Measurements from ENCODE around the gene TMEM231. TPM values are rescaled to one million over a fixed set of nuclear protein-coding genes. Genes with fewer than 3 reads are reported as not detected.

The TMEM231 gene
- total RNA-seq, 1 donor from 2014 or later, result 18.2 TPM

DNA sequence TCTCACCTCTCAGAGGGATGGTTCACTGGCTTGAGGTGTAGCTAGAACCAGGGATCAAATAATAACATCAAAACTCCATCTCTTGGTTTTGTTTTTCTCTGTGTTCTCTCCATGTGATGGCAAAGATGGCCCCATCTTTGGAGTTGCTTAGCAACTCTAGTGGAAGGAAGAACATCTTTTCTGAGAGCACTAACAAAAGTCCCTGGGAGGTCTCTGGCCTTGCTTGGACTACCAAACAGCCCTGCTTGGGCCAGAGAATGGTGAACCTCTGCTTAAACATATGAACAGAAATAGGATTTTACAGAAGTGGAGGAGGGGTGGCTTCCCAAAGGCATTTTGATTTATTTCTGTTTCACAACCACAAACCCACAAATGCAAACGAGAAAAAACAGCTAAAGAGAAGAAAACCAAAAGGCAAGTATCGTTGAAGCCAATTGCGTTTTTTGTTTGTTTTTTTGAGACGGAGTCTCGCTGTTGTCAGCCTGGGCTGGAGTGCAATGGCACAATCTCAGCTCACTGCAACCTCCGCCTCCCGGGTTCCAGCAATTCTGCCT is 23.3 kb upstream of the TMEM231 start:
- Mint-ChIP-seq H3K4me1 (ENCODE audit: unreplicated experiment) (no peaks in the 10 kb centered on the region), H3K36me3 (peaks cover 18% of the 10 kb centered on the region), H3K27me3 (no peaks in the 10 kb centered on the region), H3K27ac (no peak overlapping the region), H3K4me3 (no peak overlapping the region), H3K9me3 (no peaks in the 10 kb centered on the region)
- TF ChIP-seq CTCF (conservative IDR thresholded peaks at IDR 0.05), result no peak
- DNase-seq (ENCODE audit: extremely low spot score, unreplicated experiment), result no peak

- TF ChIP-seq CTCF (conservative IDR thresholded peaks at IDR 0.05), result no peak
- DNase-seq (ENCODE audit: extremely low spot score, unreplicated experiment), result no peak
- no peaks in the 10 kb centered on the region for H3K4me1 Mint-ChIP-seq (ENCODE audit: unreplicated experiment)
- no peaks in the 10 kb centered on the region for H3K27me3 Mint-ChIP-seq
- H3K36me3 Mint-ChIP-seq, result peaks cover 22% of the 10 kb centered on the region
- H3K9me3 Mint-ChIP-seq, result no peaks in the 10 kb centered on the region
- no peak overlapping the region for H3K4me3 Mint-ChIP-seq
- no peak overlapping the region for H3K27ac Mint-ChIP-seq
These were observed 22.7 kb upstream of the TMEM231 start for GRCh38 chr16:75578725-75579124.

DNA sequence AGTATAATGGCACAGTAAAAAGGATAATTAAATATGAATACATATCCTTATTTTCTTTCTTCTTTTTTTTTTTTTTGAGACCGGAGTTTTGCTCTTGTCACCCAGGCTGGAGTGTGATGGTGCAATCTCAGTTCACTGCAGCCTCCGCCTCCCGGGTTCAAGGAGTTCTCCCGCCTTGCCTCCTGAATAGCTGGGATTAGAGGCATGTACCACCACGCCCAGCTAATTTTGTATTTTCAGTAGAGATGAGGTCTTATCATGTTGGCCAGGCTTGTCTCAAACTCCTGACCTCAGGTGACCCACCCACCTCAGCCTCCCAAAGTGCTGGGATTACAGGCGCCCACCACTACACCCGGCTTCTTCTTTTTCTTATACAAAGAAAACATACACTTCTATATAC is 22.2 kb upstream of the TMEM231 start:
- TF ChIP-seq CTCF (conservative IDR thresholded peaks at IDR 0.05), result no peak
- H3K36me3 Mint-ChIP-seq, result peaks cover 24% of the 10 kb centered on the region
- H3K27ac Mint-ChIP-seq, result no peak overlapping the region
- H3K9me3 Mint-ChIP-seq, result no peaks in the 10 kb centered on the region
- H3K4me3 Mint-ChIP-seq, result no peak overlapping the region
- no peaks in the 10 kb centered on the region for H3K4me1 Mint-ChIP-seq (ENCODE audit: unreplicated experiment)
- no peaks in the 10 kb centered on the region for H3K27me3 Mint-ChIP-seq
- DNase-seq (ENCODE audit: extremely low spot score, unreplicated experiment), result no peak

- Mint-ChIP-seq H3K27ac (no peak overlapping the region), H3K36me3 (peaks cover 26% of the 10 kb centered on the region), H3K4me3 (no peak overlapping the region), H3K4me1 (ENCODE audit: unreplicated experiment) (no peaks in the 10 kb centered on the region), H3K27me3 (no peaks in the 10 kb centered on the region), H3K9me3 (no peaks in the 10 kb centered on the region)
- TF ChIP-seq CTCF (conservative IDR thresholded peaks at IDR 0.05), result no peak
- no peak for DNase-seq (ENCODE audit: extremely low spot score, unreplicated experiment)
These were observed 20.3 kb upstream of the TMEM231 start for GRCh38 chr16:75576384-75576811.

GRCh38 chr16:75575958-75576357 is 19.9 kb upstream of the TMEM231 start:
- peaks cover 26% of the 10 kb centered on the region for H3K36me3 Mint-ChIP-seq
- TF ChIP-seq CTCF (conservative IDR thresholded peaks at IDR 0.05), result no peak
- H3K4me1 Mint-ChIP-seq (ENCODE audit: unreplicated experiment), result no peaks in the 10 kb centered on the region
- no peaks in the 10 kb centered on the region for H3K9me3 Mint-ChIP-seq
- no peaks in the 10 kb centered on the region for H3K27me3 Mint-ChIP-seq
- no peak overlapping the region for H3K4me3 Mint-ChIP-seq
- no peak overlapping the region for H3K27ac Mint-ChIP-seq
- DNase-seq (ENCODE audit: extremely low spot score, unreplicated experiment), result no peak

GRCh38 chr16:75573955-75574354 is 17.9 kb upstream of the TMEM231 start:
- H3K36me3 Mint-ChIP-seq, result peaks cover 17% of the 10 kb centered on the region
- H3K27ac Mint-ChIP-seq, result no peak overlapping the region
- H3K27me3 Mint-ChIP-seq, result no peaks in the 10 kb centered on the region
- no peak overlapping the region for H3K4me3 Mint-ChIP-seq
- no peaks in the 10 kb centered on the region for H3K9me3 Mint-ChIP-seq
- H3K4me1 Mint-ChIP-seq (ENCODE audit: unreplicated experiment), result no peaks in the 10 kb centered on the region
- DNase-seq (ENCODE audit: extremely low spot score, unreplicated experiment), result no peak
- no peak for TF ChIP-seq CTCF (conservative IDR thresholded peaks at IDR 0.05)
